HepG2 (cell line): ENCODE data around the gene RNF113A. TPM values are rescaled to one million over a fixed set of nuclear protein-coding genes. Genes with fewer than 3 reads are reported as not detected.

Experiments used
- EHMT2 ChIP-seq: fragments of 200-600 bp; sonication (generic); IDR thresholded peaks from 2 replicates; pipeline ENCODE4 v1.7.0; 2017; ENCODE audit warnings: antibody characterized with exemption, low read depth, low read length, borderline replicate concordance
- KDM3A ChIP-seq: IDR thresholded peaks from 2 replicates; pipeline ENCODE4 v1.6.1; 2018; ENCODE audit warnings: low read depth, missing compliant biosample characterization
- MAFK ChIP-seq, 2 experiments: IDR thresholded peaks in 1 of 2; conservative IDR thresholded peaks in 1 of 2; 2 replicates each; pipeline ENCODE4 v1.6.1; 2011; ENCODE audit warnings: improper control_type of control experiment in 2 of 2, low read length in 2 of 2
- MXD4 ChIP-seq: IDR thresholded peaks from 2 replicates; pipeline ENCODE4 v1.6.1; 2016; ENCODE audit warnings: mild to moderate bottlenecking, missing biosample characterization, missing genetic modification reagents
- PAWR ChIP-seq: sonication (generic); formaldehyde crosslinking; IDR thresholded peaks from 2 replicates; pipeline ENCODE4 v1.4.0; 2020; ENCODE audit warnings: missing genetic modification reagents, mild to moderate bottlenecking, borderline replicate concordance
- RARG ChIP-seq: sonication (generic); formaldehyde crosslinking; IDR thresholded peaks from 2 replicates; pipeline ENCODE4 v1.4.0; 2020; ENCODE audit warnings: low read depth, mild to moderate bottlenecking, missing genetic modification reagents
- RFX3 ChIP-seq: IDR thresholded peaks from 2 replicates; pipeline ENCODE4 v1.6.1; 2016; ENCODE audit warnings: missing biosample characterization, missing genetic modification reagents
- SIN3A ChIP-seq: IDR thresholded peaks from 2 replicates; pipeline ENCODE4 v1.6.1; 2011; ENCODE audit warnings: low read depth, mild to moderate bottlenecking, control low read depth, low read length, borderline replicate concordance
- SOX5 ChIP-seq: IDR thresholded peaks from 2 replicates; pipeline ENCODE4 v1.6.1; 2016; ENCODE audit warnings: borderline replicate concordance
- SPEN ChIP-seq: sonication (generic); formaldehyde crosslinking; IDR thresholded peaks from 2 replicates; pipeline ENCODE4 v1.5.1; 2020; ENCODE audit warnings: low read depth, mild to moderate bottlenecking, missing genetic modification reagents
- TAF15 ChIP-seq: fragments of 200-400 bp; formaldehyde crosslinking; IDR thresholded peaks from one replicate; pipeline ENCODE4 v1.6.1; 2018; ENCODE audit warnings: mild to moderate bottlenecking, low read depth, low read length; ENCODE audit not compliant: poor library complexity, severe bottlenecking
- XBP1 ChIP-seq: sonication (generic); formaldehyde crosslinking; IDR thresholded peaks from 2 replicates; pipeline ENCODE4 v1.5.0; 2020; ENCODE audit warnings: missing genetic modification reagents
- ZFP36L1 ChIP-seq: sonication (generic); formaldehyde crosslinking; IDR thresholded peaks from 2 replicates; pipeline ENCODE4 v1.8.0; 2022; ENCODE audit warnings: mild to moderate bottlenecking, missing genetic modification reagents, moderate library complexity
- ZMYM2 ChIP-seq: sonication (generic); formaldehyde crosslinking; IDR thresholded peaks from 2 replicates; pipeline ENCODE4 v1.8.0; 2022; ENCODE audit warnings: mild to moderate bottlenecking, missing genetic modification reagents
- ZNF230 ChIP-seq: sonication (generic); formaldehyde crosslinking; IDR thresholded peaks from 2 replicates; pipeline ENCODE4 v1.4.0; 2020; ENCODE audit warnings: mild to moderate bottlenecking, missing genetic modification reagents
- ZNF232 ChIP-seq: sonication (generic); formaldehyde crosslinking; IDR thresholded peaks from 2 replicates; pipeline ENCODE4 v1.4.0; 2020; ENCODE audit warnings: missing genetic modification reagents, borderline replicate concordance
- ZNF235 ChIP-seq: sonication (generic); formaldehyde crosslinking; IDR thresholded peaks from 2 replicates; pipeline ENCODE4 v1.8.1; 2023; ENCODE audit warnings: mild to moderate bottlenecking, missing genetic modification reagents, borderline replicate concordance
- ZNF264 ChIP-seq: sonication (generic); formaldehyde crosslinking; IDR thresholded peaks from 2 replicates; pipeline ENCODE4 v1.4.0; 2020; ENCODE audit warnings: missing genetic modification reagents
- ZNF660 ChIP-seq: sonication (generic); formaldehyde crosslinking; IDR thresholded peaks from 2 replicates; pipeline ENCODE4 v1.5.1; 2020; ENCODE audit warnings: mild to moderate bottlenecking, low read depth, missing genetic modification reagents, borderline replicate concordance
- polyA plus RNA-seq, 8 experiments: library from polyadenylated mRNA; depleted of rRNA in 3 of 8; stranded (reverse) in 7 of 8; unstranded in 1 of 8; fragments of >200 nt; fragmentation: Illumina TruSeq in 4 of 8; extraction: Trizol in 4 of 8; gene quantifications; 2 replicates each; pipeline versions ENCODE4 v1.2.1 to v1.2.3, GENCODE V29; 2011 to 2016; ENCODE audit warnings: low read depth in 4 of 8, missing spikeins in 1 of 8, mixed read lengths in 1 of 8; ENCODE audit not compliant: insufficient read depth in 1 of 8
- total RNA-seq, 5 experiments: library from RNA; depleted of rRNA; stranded (reverse); fragments of >200 nt; fragmentation: Illumina TruSeq; extraction: Trizol; gene quantifications; 2 replicates each; pipeline ENCODE4 v1.2.3, GENCODE V29; 2016; ENCODE audit warnings: low read depth in 1 of 5
- TF ChIP-seq, protein P1 (sequence below): sonication (generic); formaldehyde crosslinking; IDR thresholded peaks from 2 replicates; pipeline ENCODE4 v1.5.0; 2020; ENCODE audit warnings: mild to moderate bottlenecking, missing genetic modification reagents
- TF ChIP-seq, protein P2 (sequence below): sonication (generic); formaldehyde crosslinking; IDR thresholded peaks from 2 replicates; pipeline ENCODE4 v1.4.0; 2020; ENCODE audit warnings: missing genetic modification reagents, borderline replicate concordance
- TF ChIP-seq, protein P3 (sequence below): sonication (generic); formaldehyde crosslinking; IDR thresholded peaks from 2 replicates; pipeline ENCODE4 v1.4.0; 2020; ENCODE audit warnings: missing genetic modification reagents

RNF113A gene
- total and polyA plus RNA-seq, 2 of the 13 experiments (the other 11 are each of a cell fraction or from before 2014, with no cell fraction given) = 14.0 to 15.4 TPM

DNA sequence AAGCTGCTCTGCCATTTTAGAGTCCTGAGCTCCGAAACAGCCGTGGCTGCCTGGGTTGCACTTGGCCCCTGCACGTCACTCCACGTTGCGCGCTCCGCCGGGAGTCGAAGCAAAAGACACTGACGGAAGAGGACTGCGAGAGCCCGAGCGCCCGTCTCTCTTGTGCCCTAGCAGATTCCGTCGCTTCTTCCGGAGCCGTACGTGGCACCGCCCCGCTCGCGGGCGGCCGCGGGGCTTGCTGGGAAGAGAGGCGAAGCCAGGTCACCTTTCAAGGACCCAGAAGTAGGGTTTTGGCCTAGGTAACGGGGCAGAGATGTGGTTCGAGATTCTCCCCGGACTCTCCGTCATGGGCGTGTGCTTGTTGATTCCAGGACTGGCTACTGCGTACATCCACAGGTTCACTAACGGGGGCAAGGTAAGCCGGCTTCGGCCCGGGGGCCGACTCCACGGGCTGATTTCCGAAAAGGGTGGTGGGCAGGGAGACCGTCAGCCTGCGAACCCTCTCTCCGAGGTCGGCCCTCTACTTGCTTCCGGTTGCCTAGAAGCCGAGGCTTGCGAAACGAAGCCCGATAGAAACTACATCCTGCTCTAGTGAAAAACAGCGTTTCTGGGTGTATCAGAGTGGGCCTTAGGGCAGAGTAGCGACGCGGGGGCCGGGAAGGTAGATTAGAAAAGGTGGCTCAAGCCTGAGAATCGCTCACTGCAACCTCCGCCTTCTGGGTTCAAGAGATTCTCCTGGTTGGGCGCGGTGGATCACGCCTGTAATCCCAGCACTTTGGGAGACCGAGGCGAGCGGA lies at the start of gene RNF113A, which contains the start of gene NDUFA1 (continued):
- TF ChIP-seq, protein P1, sequence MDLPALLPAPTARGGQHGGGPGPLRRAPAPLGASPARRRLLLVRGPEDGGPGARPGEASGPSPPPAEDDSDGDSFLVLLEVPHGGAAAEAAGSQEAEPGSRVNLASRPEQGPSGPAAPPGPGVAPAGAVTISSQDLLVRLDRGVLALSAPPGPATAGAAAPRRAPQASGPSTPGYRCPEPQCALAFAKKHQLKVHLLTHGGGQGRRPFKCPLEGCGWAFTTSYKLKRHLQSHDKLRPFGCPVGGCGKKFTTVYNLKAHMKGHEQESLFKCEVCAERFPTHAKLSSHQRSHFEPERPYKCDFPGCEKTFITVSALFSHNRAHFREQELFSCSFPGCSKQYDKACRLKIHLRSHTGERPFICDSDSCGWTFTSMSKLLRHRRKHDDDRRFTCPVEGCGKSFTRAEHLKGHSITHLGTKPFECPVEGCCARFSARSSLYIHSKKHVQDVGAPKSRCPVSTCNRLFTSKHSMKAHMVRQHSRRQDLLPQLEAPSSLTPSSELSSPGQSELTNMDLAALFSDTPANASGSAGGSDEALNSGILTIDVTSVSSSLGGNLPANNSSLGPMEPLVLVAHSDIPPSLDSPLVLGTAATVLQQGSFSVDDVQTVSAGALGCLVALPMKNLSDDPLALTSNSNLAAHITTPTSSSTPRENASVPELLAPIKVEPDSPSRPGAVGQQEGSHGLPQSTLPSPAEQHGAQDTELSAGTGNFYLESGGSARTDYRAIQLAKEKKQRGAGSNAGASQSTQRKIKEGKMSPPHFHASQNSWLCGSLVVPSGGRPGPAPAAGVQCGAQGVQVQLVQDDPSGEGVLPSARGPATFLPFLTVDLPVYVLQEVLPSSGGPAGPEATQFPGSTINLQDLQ (CRISPR knock-in tag) = no peak
- no peak for TF ChIP-seq EHMT2
- TF ChIP-seq, protein P2, sequence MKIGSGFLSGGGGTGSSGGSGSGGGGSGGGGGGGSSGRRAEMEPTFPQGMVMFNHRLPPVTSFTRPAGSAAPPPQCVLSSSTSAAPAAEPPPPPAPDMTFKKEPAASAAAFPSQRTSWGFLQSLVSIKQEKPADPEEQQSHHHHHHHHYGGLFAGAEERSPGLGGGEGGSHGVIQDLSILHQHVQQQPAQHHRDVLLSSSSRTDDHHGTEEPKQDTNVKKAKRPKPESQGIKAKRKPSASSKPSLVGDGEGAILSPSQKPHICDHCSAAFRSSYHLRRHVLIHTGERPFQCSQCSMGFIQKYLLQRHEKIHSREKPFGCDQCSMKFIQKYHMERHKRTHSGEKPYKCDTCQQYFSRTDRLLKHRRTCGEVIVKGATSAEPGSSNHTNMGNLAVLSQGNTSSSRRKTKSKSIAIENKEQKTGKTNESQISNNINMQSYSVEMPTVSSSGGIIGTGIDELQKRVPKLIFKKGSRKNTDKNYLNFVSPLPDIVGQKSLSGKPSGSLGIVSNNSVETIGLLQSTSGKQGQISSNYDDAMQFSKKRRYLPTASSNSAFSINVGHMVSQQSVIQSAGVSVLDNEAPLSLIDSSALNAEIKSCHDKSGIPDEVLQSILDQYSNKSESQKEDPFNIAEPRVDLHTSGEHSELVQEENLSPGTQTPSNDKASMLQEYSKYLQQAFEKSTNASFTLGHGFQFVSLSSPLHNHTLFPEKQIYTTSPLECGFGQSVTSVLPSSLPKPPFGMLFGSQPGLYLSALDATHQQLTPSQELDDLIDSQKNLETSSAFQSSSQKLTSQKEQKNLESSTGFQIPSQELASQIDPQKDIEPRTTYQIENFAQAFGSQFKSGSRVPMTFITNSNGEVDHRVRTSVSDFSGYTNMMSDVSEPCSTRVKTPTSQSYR (CRISPR knock-in tag) = no peak
- TF ChIP-seq TAF15 = no peak
- no peak for TF ChIP-seq MAFK (conservative IDR thresholded peaks at IDR 0.05 in 1 of 2, IDR thresholded peaks at IDR 0.05 in 1 of 2; ENCODE audit: low read length in 2 of 2)
- no peak for TF ChIP-seq ZNF660
- TF ChIP-seq ZNF232 (CRISPR knock-in tag) = peak; percentile 92
- TF ChIP-seq, protein P3, sequence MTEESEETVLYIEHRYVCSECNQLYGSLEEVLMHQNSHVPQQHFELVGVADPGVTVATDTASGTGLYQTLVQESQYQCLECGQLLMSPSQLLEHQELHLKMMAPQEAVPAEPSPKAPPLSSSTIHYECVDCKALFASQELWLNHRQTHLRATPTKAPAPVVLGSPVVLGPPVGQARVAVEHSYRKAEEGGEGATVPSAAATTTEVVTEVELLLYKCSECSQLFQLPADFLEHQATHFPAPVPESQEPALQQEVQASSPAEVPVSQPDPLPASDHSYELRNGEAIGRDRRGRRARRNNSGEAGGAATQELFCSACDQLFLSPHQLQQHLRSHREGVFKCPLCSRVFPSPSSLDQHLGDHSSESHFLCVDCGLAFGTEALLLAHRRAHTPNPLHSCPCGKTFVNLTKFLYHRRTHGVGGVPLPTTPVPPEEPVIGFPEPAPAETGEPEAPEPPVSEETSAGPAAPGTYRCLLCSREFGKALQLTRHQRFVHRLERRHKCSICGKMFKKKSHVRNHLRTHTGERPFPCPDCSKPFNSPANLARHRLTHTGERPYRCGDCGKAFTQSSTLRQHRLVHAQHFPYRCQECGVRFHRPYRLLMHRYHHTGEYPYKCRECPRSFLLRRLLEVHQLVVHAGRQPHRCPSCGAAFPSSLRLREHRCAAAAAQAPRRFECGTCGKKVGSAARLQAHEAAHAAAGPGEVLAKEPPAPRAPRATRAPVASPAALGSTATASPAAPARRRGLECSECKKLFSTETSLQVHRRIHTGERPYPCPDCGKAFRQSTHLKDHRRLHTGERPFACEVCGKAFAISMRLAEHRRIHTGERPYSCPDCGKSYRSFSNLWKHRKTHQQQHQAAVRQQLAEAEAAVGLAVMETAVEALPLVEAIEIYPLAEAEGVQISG (CRISPR knock-in tag) = peak; percentile 81
- TF ChIP-seq SOX5 (CRISPR knock-in tag) = no peak
- no peak for TF ChIP-seq RFX3 (CRISPR knock-in tag)
- TF ChIP-seq ZFP36L1 = no peak
- no peak for TF ChIP-seq ZMYM2 (CRISPR knock-in tag)
- TF ChIP-seq ZNF264 = 0 out of 2 replicates have a peak, but pooled peaks have one; percentile 52
- no peak for TF ChIP-seq PAWR (CRISPR knock-in tag)
- TF ChIP-seq MXD4 = peak; percentile 28; the same call in 1 of the 2 replicates
- TF ChIP-seq SPEN = peak; percentile 82; the same call in 1 of the 2 replicates
- TF ChIP-seq XBP1 (CRISPR knock-in tag) = peak; percentile 88
- no peak for TF ChIP-seq ZNF235 (CRISPR knock-in tag)
- TF ChIP-seq ZNF230 = no peak
- peak; percentile 60; the same call in 1 of the 2 replicates for TF ChIP-seq SIN3A
- no peak for TF ChIP-seq KDM3A (CRISPR knock-in tag)
- no peak for TF ChIP-seq RARG (CRISPR knock-in tag)
